Prostate gland (tissue), 2 donors: Measurements from ENCODE around the gene COL1A1. TPM values are rescaled to one million over a fixed set of nuclear protein-coding genes. Genes with fewer than 3 reads are reported as not detected.

ENCODE experiments used
- DNase-seq: peaks from one replicate; pipeline ENCODE4 v3.0.0-alpha.2; 2019; ENCODE audit warnings: low spot score
- H3K27ac ChIP-seq, 2 donors: fragments of 200-600 bp; sonication (generic); 2 replicates each; pipeline ENCODE4 v1.5.1; 2017 to 2019
- H3K27me3 ChIP-seq: fragments of 200-600 bp; sonication (generic); replicated peaks from 2 replicates; pipeline ENCODE4 v1.5.1; 2019; ENCODE audit not compliant: insufficient read depth
- H3K36me3 ChIP-seq, 2 donors: fragments of 200-600 bp; sonication (generic); 1 replicate in 1 of 2; 2 replicates in 1 of 2; pipeline versions ENCODE4 v1.5.1 to v1.8.1; 2017 to 2019
- H3K4me1 ChIP-seq: fragments of 200-600 bp; sonication (generic); replicated peaks from 2 replicates; pipeline ENCODE4 v1.5.1; 2019
- H3K4me3 ChIP-seq, 2 donors: fragments of 200-600 bp; sonication (generic); 2 replicates each; pipeline ENCODE4 v1.5.1; 2017 to 2019
- H3K9me3 ChIP-seq: fragments of 200-600 bp; sonication (generic); 2 replicates; pipeline ENCODE4 v1.5.1; 2017
- CTCF ChIP-seq, 4 experiments: fragments of 200-600 bp in 2 of 4; fragments of 450-650 bp in 2 of 4; sonication (generic) in 2 of 4; IDR thresholded peaks; 1 replicate in 3 of 4; 2 replicates in 1 of 4; pipeline ENCODE4 v1.5.1; 2016 to 2019; ENCODE audit warnings: antibody characterized with exemption in 4 of 4, mild to moderate bottlenecking in 2 of 4, moderate library complexity in 2 of 4
- POLR2A ChIP-seq: fragments of 450-650 bp; IDR thresholded peaks from one replicate; pipeline ENCODE4 v1.6.1; 2016; ENCODE audit warnings: antibody characterized with exemption, mild to moderate bottlenecking
- POLR2AphosphoS5 ChIP-seq: sonication (generic); formaldehyde crosslinking; IDR thresholded peaks from one replicate; pipeline ENCODE4 v1.6.1; 2017; ENCODE audit warnings: antibody characterized with exemption
- WGBS: methylation state at CpG from one replicate; pipeline ENCODE4 v1.1.5; 2018; 5-methylcytosine and 5-hydroxymethylcytosine counted together
- intact Hi-C: fragments of 100-400 bp; cut with DNase I; formaldehyde crosslinking; loops from one replicate; pipeline ENCODE4 v1.14.2; 2022
- total RNA-seq, 2 donors: library from RNA; depleted of rRNA; stranded (reverse); fragments of >200 nt; gene quantifications; one replicate each; pipeline ENCODE4 v1.1.0, GENCODE V29; 2016

COL1A1 gene
- total RNA-seq, 2 donors from 2014 or later, result 21.5 to 81.0 TPM

- intact Hi-C loops, result no loop called here
- WGBS, result 36% methylated on average over 5 of the region's 5 CpGs
- Histone ChIP-seq H3K27ac (no peak overlapping the region), H3K4me1 (no peaks in the 10 kb centered on the region), H3K4me3 (no peak overlapping the region), H3K9me3 (no peaks in the 10 kb centered on the region), H3K36me3 (no peaks in the 10 kb centered on the region), H3K27me3 (no peaks in the 10 kb centered on the region)
- TF ChIP-seq CTCF (IDR thresholded peaks at IDR 0.05), result no peak
- no peak for TF ChIP-seq POLR2AphosphoS5
- no peak for TF ChIP-seq POLR2A
- no peak for DNase-seq
Measured at GRCh38 chr17:50219342-50219741, 17.9 kb upstream of the COL1A1 start.

GRCh38 chr17:50218771-50219315 is 17.4 kb upstream of the COL1A1 start:
- Histone ChIP-seq H3K4me3 (no peak overlapping the region), H3K36me3 (no peaks in the 10 kb centered on the region), H3K27ac (peak overlapping the region in 1 of 2 donors; percentile 8), H3K9me3 (no peaks in the 10 kb centered on the region), H3K27me3 (no peaks in the 10 kb centered on the region), H3K4me1 (no peaks in the 10 kb centered on the region)
- intact Hi-C loops, result no loop called here
- TF ChIP-seq POLR2A (no peak), CTCF (IDR thresholded peaks at IDR 0.05) (no peak), POLR2AphosphoS5 (no peak)
- DNase-seq, result no peak
- WGBS, result 72% methylated on average over 1 of the region's 1 CpG

GRCh38 chr17:50218071-50218759 is 16.8 kb upstream of the COL1A1 start:
- intact Hi-C loops, result no loop called here
- Histone ChIP-seq H3K36me3 (no peaks in the 10 kb centered on the region), H3K4me3 (no peak overlapping the region), H3K4me1 (no peaks in the 10 kb centered on the region), H3K9me3 (no peaks in the 10 kb centered on the region), H3K27me3 (no peaks in the 10 kb centered on the region), H3K27ac (no peak overlapping the region)
- no peak for DNase-seq
- 66% methylated on average over 3 of the region's 3 CpGs for WGBS
- TF ChIP-seq POLR2A, result no peak
- TF ChIP-seq POLR2AphosphoS5, result no peak
- no peak for TF ChIP-seq CTCF (IDR thresholded peaks at IDR 0.05)

GRCh38 chr17:50217591-50217990 is 16.2 kb upstream of the COL1A1 start:
- Histone ChIP-seq H3K27me3 (no peaks in the 10 kb centered on the region), H3K9me3 (no peaks in the 10 kb centered on the region), H3K27ac (no peak overlapping the region), H3K4me1 (no peaks in the 10 kb centered on the region), H3K4me3 (no peak overlapping the region), H3K36me3 (no peaks in the 10 kb centered on the region)
- intact Hi-C loops, result no loop called here
- DNase-seq, result no peak
- no peak for TF ChIP-seq POLR2A
- TF ChIP-seq POLR2AphosphoS5, result no peak
- no peak for TF ChIP-seq CTCF (IDR thresholded peaks at IDR 0.05)
- WGBS, result 27% methylated on average over 3 of the region's 3 CpGs
